GM10248 (cell line): Measurements from ENCODE around the gene SLC7A1.

Experiments used
- CTCF ChIA-PET: fragments of 300-600 bp; sonication (Branson Sonifier 250); formaldehyde crosslinking; extraction: SDS; loops from one replicate; lab custom pipeline; 2021; ENCODE audit warnings: antibody characterized with exemption; lab: Yijun Ruan, JAX
- POLR2A ChIA-PET: fragments of 350-650 bp; sonication (Branson Sonifier 250); formaldehyde crosslinking; extraction: SDS; loops from one replicate; lab custom pipeline; 2020; ENCODE audit warnings: antibody characterized with exemption; lab: Yijun Ruan, JAX
- DNase-seq: peaks from one replicate; pipeline ENCODE4 v3.0.0; 2012; ENCODE audit errors: extremely low spot score
- CTCF ChIP-seq: IDR thresholded peaks from 2 replicates; pipeline ENCODE4 v1.5.1; 2012; ENCODE audit warnings: mild to moderate bottlenecking, low read depth; ENCODE audit errors: extremely low read depth, missing control alignments, control extremely low read depth

The SLC7A1 gene

GRCh38 chr13:29613101-29613500, 17.6 kb upstream of the SLC7A1 start:
- ChIA-PET POLR2A (no interaction called here), CTCF (no interaction called here)
- TF ChIP-seq CTCF: no peak
- DNase-seq: no peak

- DNase-seq: no peak
- no peak for TF ChIP-seq CTCF
- ChIA-PET POLR2A (no interaction called here), CTCF (interaction anchor here (1.0 kb wide), 1 partner anchor 507 kb away, joined by 4 read pairs; no protein-coding TSS in a partner anchor)
Observed at GRCh38 chr13:29607465-29607864, 12.0 kb upstream of the SLC7A1 start.

GRCh38 chr13:29605860-29606526, 10.5 kb upstream of the SLC7A1 start:
- ChIA-PET POLR2A (no interaction called here), CTCF (interaction anchor here (0.7 to 1.9 kb wide), 4 partner anchors 10 to 509 kb away, joined by 3 to 6 read pairs (median 4); no protein-coding TSS in a partner anchor)
- no peak for TF ChIP-seq CTCF
- DNase-seq: no peak

GRCh38 chr13:29598321-29598720, 2.8 kb upstream of the SLC7A1 start:
- no peak for DNase-seq
- POLR2A ChIA-PET: no interaction called here
- CTCF ChIA-PET: interaction anchor here (1.5 kb wide), 1 partner anchor 91 kb away, joined by 3 read pairs; no protein-coding TSS in a partner anchor
- TF ChIP-seq CTCF: no peak

GRCh38 chr13:29597706-29598105, 2.2 kb upstream of the SLC7A1 start:
- no peak for TF ChIP-seq CTCF
- CTCF ChIA-PET: interaction anchor here (0.9 to 1.5 kb wide), 2 partner anchors 47 to 90 kb away, joined by 3 read pairs; no protein-coding TSS in a partner anchor
- DNase-seq: no peak

GRCh38 chr13:29597246-29597645, 1.8 kb upstream of the SLC7A1 start:
- no peak for DNase-seq
- POLR2A ChIA-PET: no interaction called here
- TF ChIP-seq CTCF: no peak
- CTCF ChIA-PET: interaction anchor here (0.9 to 1.8 kb wide), 4 partner anchors 47 to 536 kb away, joined by 3 to 5 read pairs (median 4); no protein-coding TSS in a partner anchor

More at GRCh38 chr13:29597706-29598105, 2.2 kb upstream of the SLC7A1 start:
- POLR2A ChIA-PET: no interaction called here
